HG03025 (cell line): Measurements from ENCODE around the gene ZNF813.
"Not testable (repeated sequence)": the region's sequence is repeated elsewhere in the genome, so short reads cannot be mapped to it uniquely, and the experiment has no call there.

Experiments
- ATAC-seq: cut with Tn5 transposase; IDR thresholded peaks from one replicate; pipeline ENCODE4 v1.9.1; 2021; ENCODE audit warnings: mild to moderate bottlenecking, moderate library complexity; ENCODE audit not compliant: unreplicated experiment, low FRiP score

ZNF813 gene

GRCh38 chr19:53475470-53475869 is 7.9 kb downstream of the ZNF813 start:
- not testable (repeated sequence) for ATAC-seq

DNA sequence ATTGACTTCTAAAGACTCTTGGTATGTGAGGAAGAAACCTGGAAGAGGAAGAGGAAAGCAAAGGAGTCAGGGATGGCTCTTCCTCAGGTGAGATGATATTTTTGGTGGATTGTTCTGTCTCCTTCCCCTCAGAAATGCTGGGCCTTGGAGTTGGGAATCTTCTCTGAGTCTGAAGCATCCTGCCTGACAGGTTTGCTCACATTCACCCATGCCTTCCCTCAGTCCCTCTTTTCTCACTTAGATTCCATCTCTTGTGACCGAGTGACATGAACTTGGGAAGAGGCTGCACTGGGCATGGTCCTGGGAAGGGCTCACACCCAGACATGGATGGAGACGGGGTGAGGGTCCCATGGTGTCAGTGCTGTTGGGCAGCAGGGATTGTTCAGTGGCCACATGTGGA is 16.2 kb downstream of the ZNF813 start:
- ATAC-seq, result not testable (repeated sequence)

GRCh38 chr19:53485046-53486004 is 17.8 kb downstream of the ZNF813 start:
- no peak for ATAC-seq

DNA sequence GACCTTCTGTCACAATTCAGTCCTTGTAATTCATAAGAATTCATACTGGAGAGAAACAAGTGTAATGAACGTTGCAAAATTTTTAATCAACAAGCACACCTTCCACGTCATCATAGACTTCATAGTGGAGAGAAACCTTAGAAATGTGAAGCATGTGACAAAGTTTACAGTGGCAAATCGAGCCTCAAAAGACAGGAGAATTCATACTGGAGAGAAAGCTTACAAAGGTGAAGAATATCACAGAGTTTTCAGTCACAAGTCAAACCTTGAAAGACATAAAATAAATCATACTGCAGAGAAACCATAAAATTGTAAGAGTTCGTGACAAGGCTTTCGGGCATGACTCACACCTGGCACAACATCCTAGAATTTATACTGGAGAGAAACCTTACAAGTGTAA is 24.6 kb downstream of the ZNF813 start:
- no peak for ATAC-seq

- not testable (repeated sequence) for ATAC-seq
Observed at GRCh38 chr19:53497311-53498023, 29.9 kb downstream of the ZNF813 start.

GRCh38 chr19:53498024-53498395 is 30.5 kb downstream of the ZNF813 start:
- ATAC-seq, result not testable (repeated sequence)

- ATAC-seq, result not testable (repeated sequence)
Observed at GRCh38 chr19:53503151-53503550, 35.6 kb downstream of the ZNF813 start.

DNA sequence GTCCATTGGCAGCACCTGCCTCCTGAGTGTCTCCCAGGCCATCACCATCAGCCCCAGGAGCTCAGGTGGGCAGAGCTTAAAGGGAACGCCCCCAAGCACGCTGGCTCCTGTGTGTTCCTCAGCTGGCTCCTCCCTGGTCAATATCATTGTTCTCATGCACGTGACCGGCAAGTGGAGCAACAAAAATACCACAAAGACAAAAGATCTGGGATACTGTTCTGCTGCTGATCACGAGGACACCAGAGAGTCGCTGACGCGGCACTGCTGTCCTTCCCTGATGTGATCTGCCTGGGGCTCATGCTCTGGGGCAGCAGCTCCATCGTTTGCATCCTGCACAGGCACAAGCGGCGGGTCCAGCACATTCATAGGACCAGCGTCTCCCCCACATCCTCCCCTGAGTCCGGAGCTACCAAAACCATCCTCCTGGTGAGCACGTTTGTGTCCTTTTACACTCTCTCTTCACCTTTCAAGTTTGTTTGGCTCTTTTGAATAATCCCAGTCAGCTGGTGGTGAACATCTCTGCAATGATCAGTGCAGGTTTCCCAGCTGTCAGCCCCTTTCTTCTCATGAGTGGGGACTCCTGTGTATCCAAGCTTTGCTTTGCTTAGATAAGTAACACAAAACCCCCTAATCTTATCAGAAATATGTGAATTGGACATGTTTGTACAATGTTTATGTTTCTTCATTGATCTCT is 36.3 kb downstream of the ZNF813 start:
- ATAC-seq, result not testable (repeated sequence)

DNA sequence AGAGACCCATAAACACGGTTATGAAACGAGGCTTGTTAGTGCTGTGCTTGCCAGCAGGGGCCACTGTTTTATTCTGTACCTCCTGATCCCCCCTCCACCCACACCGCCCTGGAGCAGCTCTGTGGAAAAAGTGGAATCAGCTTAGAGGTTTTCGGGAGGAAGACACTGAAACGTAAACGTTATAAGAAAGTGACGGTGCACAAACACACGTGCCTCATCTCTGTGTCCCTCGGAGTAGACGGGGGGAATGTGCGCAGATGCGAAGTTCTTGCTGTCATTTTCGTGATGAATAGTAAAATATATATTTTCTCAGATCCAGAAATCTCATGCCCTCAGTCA is 36.8 kb downstream of the ZNF813 start:
- ATAC-seq, result not testable (repeated sequence)

GRCh38 chr19:53504885-53505284 is 37.4 kb downstream of the ZNF813 start:
- no peak for ATAC-seq

GRCh38 chr19:53506728-53507127 is 39.2 kb downstream of the ZNF813 start:
- no peak for ATAC-seq

DNA sequence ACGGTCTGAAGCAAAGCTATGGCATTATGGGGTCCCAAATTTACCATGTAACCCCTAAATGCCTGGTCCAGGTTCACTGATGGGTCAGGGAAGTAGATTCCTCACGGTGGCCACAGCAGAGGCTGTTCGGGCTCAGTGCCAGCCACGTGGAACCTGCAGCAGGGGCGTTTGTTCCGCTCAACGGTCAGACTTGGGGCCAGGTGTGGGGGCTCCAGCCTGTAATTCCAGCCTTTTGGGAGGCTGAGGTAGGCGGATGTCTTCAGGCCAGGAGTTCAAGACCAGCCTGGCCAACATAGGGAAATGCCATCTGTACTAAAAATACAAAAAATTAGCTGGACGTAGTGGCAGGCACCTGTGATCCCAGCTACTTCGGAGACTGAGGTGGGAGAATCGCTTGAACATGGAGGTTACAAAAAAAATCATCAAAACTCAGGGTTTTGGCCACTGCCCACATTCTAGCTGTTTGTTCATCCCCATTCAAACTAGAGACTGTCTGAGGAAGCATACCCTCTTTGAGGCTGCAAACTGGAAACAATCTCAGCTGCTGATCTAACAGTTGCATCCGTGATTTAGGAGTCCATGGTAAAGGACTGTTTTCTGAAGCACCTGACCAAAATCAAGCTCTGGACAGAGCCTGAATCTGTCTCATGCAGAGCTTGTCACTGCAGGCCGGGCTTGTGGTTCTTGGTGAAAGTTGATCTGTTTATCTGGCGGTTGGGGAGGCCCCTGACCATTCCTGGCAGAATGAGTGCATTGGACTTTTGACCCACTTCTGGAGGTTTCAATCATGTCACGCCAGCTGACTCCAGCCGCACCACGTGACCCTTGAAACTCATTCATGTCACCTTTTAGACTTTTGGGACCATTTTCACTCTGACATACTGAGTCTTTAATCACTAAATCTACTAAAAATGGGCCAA is 40.2 kb downstream of the ZNF813 start:
- ATAC-seq, result no peak

DNA sequence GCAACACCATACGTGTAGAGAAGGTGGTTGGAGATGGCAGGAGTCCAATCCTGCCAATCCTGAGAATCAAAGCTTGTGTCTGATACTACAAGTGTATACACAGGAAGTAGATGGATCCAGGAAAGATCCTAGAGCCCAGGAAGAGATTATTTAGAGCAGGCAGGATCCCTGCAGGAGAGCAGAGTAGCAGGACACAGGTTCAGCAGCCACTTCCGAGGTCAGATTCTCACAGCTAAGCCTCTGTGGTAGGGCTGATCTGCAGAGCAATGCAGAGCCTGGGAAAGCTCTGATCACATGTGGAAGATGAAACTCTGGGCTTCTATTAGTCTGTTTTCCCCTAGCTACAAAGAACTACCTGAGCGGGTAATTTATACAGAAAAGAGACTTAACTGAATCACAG is 41.9 kb downstream of the ZNF813 start:
- no peak for ATAC-seq

DNA sequence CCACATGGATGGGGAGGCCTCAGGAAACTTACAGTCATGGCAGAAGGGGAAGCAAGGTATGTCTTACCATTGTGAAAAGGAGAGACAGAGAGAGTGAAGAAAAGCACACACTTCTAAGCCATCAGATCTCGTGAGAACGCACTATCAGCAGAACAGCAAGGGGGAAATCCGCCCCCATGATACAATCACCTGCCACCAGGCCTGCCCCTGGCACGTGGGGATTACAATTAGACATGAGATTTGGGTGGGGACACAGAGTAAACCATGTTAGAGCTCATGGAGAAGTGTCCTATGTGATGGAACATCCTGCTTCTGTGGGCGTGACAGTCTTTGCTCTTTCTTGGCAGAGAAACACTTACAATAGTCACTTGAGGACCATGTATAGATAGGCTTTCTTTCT is 42.3 kb downstream of the ZNF813 start:
- ATAC-seq, result no peak

- no peak for ATAC-seq
Observed at GRCh38 chr19:53511357-53511756, 43.8 kb downstream of the ZNF813 start.

- ATAC-seq, result no peak
Observed at GRCh38 chr19:53511933-53512374, 44.4 kb downstream of the ZNF813 start.

DNA sequence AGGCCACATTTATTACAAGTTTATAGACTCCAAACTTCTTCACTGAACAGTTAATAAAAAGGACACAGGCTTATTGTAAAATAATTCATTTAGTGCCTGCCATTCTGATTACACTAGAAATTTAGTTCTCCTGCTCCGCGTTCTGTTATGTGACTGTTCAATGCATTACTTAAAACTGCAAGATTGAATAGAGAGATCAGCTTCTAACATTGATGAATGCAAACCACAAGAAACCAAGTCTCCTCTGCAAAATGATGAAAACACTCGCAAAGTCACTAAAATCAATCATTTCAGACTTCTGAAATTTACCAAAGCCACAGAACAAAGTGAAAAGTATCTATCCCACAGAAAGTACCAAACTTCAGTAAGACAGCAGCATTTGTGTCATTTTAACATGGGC is 47.5 kb downstream of the ZNF813 start:
- ATAC-seq, result not testable (repeated sequence)

DNA sequence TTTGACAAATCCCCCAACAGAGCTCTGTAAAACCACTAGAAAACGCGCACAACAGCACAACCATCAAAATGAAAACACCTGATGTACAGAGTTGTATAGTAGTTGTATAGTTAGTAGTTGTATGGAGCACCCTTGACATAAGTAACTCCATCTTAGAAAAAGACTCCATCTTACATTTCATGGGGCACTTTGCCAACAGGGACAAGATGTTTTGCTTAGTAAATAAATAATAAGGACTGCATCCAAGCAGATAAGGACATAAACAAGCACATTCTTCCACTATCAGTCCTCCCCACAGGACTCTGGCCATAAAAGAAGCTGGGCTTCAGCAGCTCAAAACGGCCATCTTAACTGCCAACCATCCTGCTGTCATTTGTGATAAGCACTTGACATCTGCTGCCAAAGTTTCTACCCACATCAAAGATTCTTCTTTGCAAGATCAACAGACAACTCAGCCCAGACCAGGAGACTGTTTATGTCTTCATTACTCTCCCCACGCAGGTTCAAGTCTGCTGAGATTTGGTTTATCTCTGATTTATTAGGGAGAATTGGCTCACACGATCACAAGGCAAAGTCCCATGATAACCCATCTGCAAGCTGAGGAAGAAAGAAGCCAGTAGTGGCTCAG is 49.7 kb downstream of the ZNF813 start:
- no peak for ATAC-seq

GRCh38 chr19:53518121-53518520 is 50.6 kb downstream of the ZNF813 start:
- ATAC-seq, result no peak

DNA sequence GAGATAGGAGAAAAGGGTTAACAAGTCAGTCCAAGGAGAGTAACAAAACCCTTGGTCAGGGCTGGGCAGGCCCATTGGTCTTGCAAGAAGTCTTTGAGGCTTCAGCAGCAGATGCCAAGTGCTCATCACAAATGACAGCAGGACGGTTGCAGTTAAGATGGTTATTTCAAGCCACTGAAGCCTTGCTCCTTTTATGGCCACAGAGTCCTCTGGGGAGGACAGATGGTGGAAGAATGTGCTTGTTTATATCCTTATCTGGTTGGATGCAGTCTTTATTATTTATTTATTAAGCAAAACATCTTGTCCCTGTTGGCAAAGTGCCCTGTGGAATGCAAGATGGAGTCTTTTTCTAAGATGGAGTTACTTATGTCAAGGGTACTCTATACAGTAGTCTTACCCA is 51.2 kb downstream of the ZNF813 start:
- ATAC-seq, result no peak
